ENCODE results near the gene CLCNKB. TPM values are rescaled to one million over a fixed set of nuclear protein-coding genes. Genes with fewer than 3 reads are reported as not detected.
"Not testable (repeated sequence)": the region's sequence is repeated elsewhere in the genome, so short reads cannot be mapped to it uniquely, and the experiment has no call there.

The CLCNKB gene
- total RNA-seq, 1 donor from 2014 or later: not detected

GRCh38 chr1:16014509-16015482 lies 28.8 kb upstream of the CLCNKB start:
- DNase-seq (ENCODE audit: extremely low read depth, low read depth, low spot score): no peak

- DNase-seq (ENCODE audit: extremely low read depth, low read depth, low spot score): no peak
These were observed 28.1 kb upstream of the CLCNKB start for GRCh38 chr1:16015491-16015890.

- no peak for DNase-seq (ENCODE audit: extremely low read depth, low read depth, low spot score)
These were observed 27.4 kb upstream of the CLCNKB start for GRCh38 chr1:16015960-16016901.

GRCh38 chr1:16017076-16017460 lies 26.5 kb upstream of the CLCNKB start:
- no peak for DNase-seq (ENCODE audit: extremely low read depth, low read depth, low spot score)

GRCh38 chr1:16017461-16018303 lies 25.9 kb upstream of the CLCNKB start, which contains the start of gene HSPB7:
Gene HSPB7, minus strand, starts transcription at chr1:16018043. Its CDS starts 80 bp downstream, at chr1:16017963.
- DNase-seq (ENCODE audit: extremely low read depth, low read depth, low spot score): no peak

GRCh38 chr1:16018308-16018707 lies 25.3 kb upstream of the CLCNKB start:
- DNase-seq (ENCODE audit: extremely low read depth, low read depth, low spot score): no peak

GRCh38 chr1:16018749-16019643 lies 24.6 kb upstream of the CLCNKB start:
- no peak for DNase-seq (ENCODE audit: extremely low read depth, low read depth, low spot score)

GRCh38 chr1:16019644-16020277 lies 23.8 kb upstream of the CLCNKB start:
- no peak for DNase-seq (ENCODE audit: extremely low read depth, low read depth, low spot score)

GRCh38 chr1:16020325-16020724 lies 23.3 kb upstream of the CLCNKB start:
- DNase-seq (ENCODE audit: extremely low read depth, low read depth, low spot score): no peak

GRCh38 chr1:16020878-16021277 lies 22.7 kb upstream of the CLCNKB start:
- not testable (repeated sequence) for DNase-seq (ENCODE audit: extremely low read depth, low read depth, low spot score)

GRCh38 chr1:16021681-16022080 lies 21.9 kb upstream of the CLCNKB start, which contains the start of gene CLCNKA:
Gene CLCNKA, plus strand, starts transcription at chr1:16022036. Its CDS starts 584 bp downstream, at chr1:16022620.
- DNase-seq (ENCODE audit: extremely low read depth, low read depth, low spot score): no peak

- DNase-seq (ENCODE audit: extremely low read depth, low read depth, low spot score): no peak
These were observed 21.2 kb upstream of the CLCNKB start for GRCh38 chr1:16022393-16022792.

GRCh38 chr1:16023050-16023653 lies 20.4 kb upstream of the CLCNKB start:
- DNase-seq (ENCODE audit: extremely low read depth, low read depth, low spot score): no peak

- DNase-seq (ENCODE audit: extremely low read depth, low read depth, low spot score): not testable (repeated sequence)
These were observed 17.3 kb upstream of the CLCNKB start for GRCh38 chr1:16026302-16026701.

- no peak for DNase-seq (ENCODE audit: extremely low read depth, low read depth, low spot score)
These were observed 16.7 kb upstream of the CLCNKB start for GRCh38 chr1:16026723-16027484.

- no peak for DNase-seq (ENCODE audit: extremely low read depth, low read depth, low spot score)
These were observed 15.2 kb upstream of the CLCNKB start for GRCh38 chr1:16028237-16029002.

- not testable (repeated sequence) for DNase-seq (ENCODE audit: extremely low read depth, low read depth, low spot score)
These were observed 14.6 kb upstream of the CLCNKB start for GRCh38 chr1:16029003-16029268.

Data from glomerular endothelial cell (primary cell).